HTR-8/SVneo (cell line): Measurements from ENCODE around the gene ARHGEF6.

Source experiments
- DNase-seq: peaks from one replicate; pipeline ENCODE4 v3.0.0; 2011; ENCODE audit warnings: low spot score, mixed read lengths; ENCODE audit not compliant: insufficient read length
- FAIRE-seq: peaks from 2 replicates; lab custom pipeline; 2011; peaks lifted over from hg19 to GRCh38; lab: Jason Lieb, UNC

Gene ARHGEF6

DNA sequence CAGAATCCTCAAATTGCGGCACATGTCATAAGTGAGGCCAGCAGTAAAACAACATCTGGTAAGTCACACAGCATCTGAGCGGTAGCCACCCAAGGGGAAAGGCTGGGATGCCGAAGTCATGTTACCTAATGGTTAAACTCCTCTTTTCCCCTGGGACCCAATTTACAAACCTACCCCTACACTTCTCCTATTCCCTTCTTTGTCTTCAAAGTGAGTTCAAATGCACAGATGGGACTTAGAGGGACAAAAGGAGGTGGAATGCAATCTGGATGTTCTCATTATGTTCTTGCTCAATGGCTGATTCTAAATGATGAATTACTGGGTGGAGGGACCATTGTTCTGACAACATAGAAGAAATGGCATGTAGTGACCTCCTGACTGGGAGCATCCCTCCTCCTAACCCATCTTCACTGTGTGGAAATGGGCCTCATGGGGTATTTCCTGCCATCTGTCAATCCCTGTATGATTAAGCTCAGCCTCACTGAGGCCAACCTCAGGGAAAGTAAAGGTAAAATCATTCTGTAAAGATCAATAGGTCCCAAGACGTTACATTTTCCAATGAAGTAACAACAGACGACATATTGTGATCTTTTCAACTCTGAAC lies 124.3 kb downstream of the ARHGEF6 start:
- DNase-seq (no peak), FAIRE-seq (no peak)

GRCh38 chrX:136652822-136653723 lies 127.7 kb downstream of the ARHGEF6 start:
- FAIRE-seq (no peak), DNase-seq (no peak)

- FAIRE-seq = no peak
- DNase-seq = no peak
Observed at GRCh38 chrX:136650811-136651210, 129.9 kb downstream of the ARHGEF6 start.

DNA sequence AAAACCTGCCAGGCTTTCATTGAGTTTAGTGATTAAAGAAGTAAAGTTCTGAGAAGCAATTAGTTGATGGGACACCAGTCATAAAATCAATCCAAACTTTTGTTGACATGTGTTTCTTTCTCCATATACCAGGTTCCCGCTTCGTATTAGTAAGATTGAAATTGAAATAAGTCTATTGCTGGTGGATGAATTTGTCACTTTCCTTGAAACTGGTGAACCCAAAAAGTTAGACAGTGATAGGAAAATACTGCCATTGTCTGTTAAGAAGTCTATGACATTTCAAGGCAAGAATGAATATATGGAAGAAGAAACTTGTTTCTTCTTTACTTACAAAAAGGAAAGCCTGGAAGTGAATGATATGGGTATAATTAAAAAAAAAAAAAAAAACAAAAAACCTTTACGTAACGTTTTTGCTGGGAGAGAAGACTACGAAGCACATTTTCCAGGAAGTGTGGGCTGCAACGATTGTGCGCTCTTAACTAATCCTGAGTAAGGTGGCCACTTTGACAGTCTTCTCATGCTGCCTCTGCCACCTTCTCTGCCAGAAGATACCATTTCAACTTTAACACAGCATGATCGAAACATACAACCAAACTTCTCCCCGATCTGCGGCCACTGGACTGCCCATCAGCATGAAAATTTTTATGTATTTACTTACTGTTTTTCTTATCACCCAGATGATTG lies 132.9 kb downstream of the ARHGEF6 start, which contains the start of gene CD40LG:
TSS of gene CD40LG (plus strand) at position 482 of the 684 bp plus-strand sequence. CDS start at position 573, 91 bp downstream.
- FAIRE-seq (no peak), DNase-seq (no peak)

- DNase-seq (no peak), FAIRE-seq (no peak)
Observed at GRCh38 chrX:136646602-136647239, 134.0 kb downstream of the ARHGEF6 start.

GRCh38 chrX:136643243-136643642 lies 137.5 kb downstream of the ARHGEF6 start:
- DNase-seq = no peak
- no peak for FAIRE-seq

GRCh38 chrX:136639506-136640176 lies 141.1 kb downstream of the ARHGEF6 start:
- DNase-seq (no peak), FAIRE-seq (no peak)

DNA sequence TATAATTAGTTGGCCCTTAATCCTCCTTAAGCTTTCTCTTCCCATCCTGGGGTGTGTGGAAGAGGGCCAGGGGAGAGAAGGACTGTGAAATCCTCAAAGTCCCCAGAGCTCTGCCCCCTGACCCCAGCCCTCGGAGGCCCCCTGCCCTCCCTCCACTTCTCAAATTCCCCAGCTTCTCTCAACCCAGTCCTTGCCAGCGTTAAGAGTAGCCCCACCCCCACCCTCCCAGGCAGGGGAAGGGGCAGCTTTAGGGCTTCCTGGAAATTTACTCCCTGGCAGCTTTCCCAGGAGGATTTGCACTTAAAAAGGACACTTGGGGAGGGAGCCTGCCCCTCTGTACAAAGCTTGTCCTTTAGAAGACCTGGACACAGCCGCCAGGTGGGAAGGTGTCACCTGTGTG lies 144.6 kb downstream of the ARHGEF6 start:
- no peak for FAIRE-seq
- DNase-seq = no peak

DNA sequence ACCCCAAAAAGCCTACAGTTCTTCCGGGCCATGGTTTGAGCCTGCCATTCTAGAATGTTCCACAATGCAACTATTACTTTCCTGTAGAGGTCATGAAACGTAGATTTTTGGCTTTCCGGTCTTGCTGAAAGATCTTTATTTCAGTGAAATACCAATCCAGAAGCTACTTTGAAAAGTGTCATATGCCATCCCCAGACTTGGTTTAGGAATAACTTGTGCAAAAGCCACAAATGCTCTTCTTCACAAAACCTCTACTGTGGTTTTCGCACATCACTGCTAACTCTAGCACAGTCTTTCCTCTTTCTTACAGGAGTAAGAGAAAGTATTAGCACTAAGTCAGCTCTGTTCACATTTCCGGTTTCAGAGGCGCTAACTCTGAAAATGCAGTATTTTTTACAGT lies 145.5 kb downstream of the ARHGEF6 start:
- no peak for FAIRE-seq
- DNase-seq = no peak

GRCh38 chrX:136630881-136631280 lies 149.9 kb downstream of the ARHGEF6 start:
- FAIRE-seq = no peak
- DNase-seq = no peak

GRCh38 chrX:136629084-136629750 lies 151.5 kb downstream of the ARHGEF6 start:
- FAIRE-seq = no peak
- DNase-seq = no peak

GRCh38 chrX:136627409-136627808 lies 153.3 kb downstream of the ARHGEF6 start:
- no peak for FAIRE-seq

GRCh38 chrX:136626891-136627290 lies 153.8 kb downstream of the ARHGEF6 start:
- no peak for FAIRE-seq
- DNase-seq = no peak

More at GRCh38 chrX:136627409-136627808, 153.3 kb downstream of the ARHGEF6 start:
- no peak for DNase-seq

GRCh38 chrX:136626237-136626636 lies 154.5 kb downstream of the ARHGEF6 start:
- DNase-seq = no peak
- no peak for FAIRE-seq

- DNase-seq (no peak), FAIRE-seq (no peak)
Observed at GRCh38 chrX:136625246-136625645, 155.5 kb downstream of the ARHGEF6 start.

DNA sequence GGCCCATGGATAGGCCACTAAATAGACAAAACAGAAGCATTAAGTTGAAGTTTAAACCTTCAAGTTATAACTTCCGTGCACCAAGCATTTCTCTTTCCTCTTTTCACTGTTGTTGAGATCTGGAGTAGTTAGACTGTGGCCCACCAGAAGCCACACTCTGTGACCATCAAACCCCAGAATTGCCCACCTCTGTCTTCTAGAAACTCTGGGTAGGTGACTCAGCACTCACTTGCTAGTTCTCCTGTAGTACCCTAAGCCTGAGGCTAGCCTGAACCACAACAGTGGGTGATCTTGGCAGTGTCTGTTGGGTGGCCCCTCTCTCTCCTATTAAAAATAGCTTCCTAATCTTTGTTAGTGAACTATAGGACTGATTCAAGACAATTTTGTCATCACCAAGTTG lies 157.3 kb downstream of the ARHGEF6 start:
- DNase-seq = no peak
- no peak for FAIRE-seq

- DNase-seq = no peak
- FAIRE-seq = no peak
Observed at GRCh38 chrX:136622568-136622967, 158.2 kb downstream of the ARHGEF6 start.

- DNase-seq = no peak
- FAIRE-seq = no peak
Observed at GRCh38 chrX:136620780-136621179, 160.0 kb downstream of the ARHGEF6 start.

- no peak for FAIRE-seq
- no peak for DNase-seq
Observed at GRCh38 chrX:136619899-136620505, 160.7 kb downstream of the ARHGEF6 start.
